HG03565 (cell line): ENCODE measurements around the gene TRIM7.
"Not testable (repeated sequence)": the region's sequence is repeated elsewhere in the genome, so short reads cannot be mapped to it uniquely, and the experiment has no call there.

Experiments used
- ATAC-seq: cut with Tn5 transposase; IDR thresholded peaks from one replicate; pipeline ENCODE4 v1.9.1; 2021; ENCODE audit warnings: mild to moderate bottlenecking, moderate library complexity; ENCODE audit not compliant: unreplicated experiment

Gene TRIM7

DNA sequence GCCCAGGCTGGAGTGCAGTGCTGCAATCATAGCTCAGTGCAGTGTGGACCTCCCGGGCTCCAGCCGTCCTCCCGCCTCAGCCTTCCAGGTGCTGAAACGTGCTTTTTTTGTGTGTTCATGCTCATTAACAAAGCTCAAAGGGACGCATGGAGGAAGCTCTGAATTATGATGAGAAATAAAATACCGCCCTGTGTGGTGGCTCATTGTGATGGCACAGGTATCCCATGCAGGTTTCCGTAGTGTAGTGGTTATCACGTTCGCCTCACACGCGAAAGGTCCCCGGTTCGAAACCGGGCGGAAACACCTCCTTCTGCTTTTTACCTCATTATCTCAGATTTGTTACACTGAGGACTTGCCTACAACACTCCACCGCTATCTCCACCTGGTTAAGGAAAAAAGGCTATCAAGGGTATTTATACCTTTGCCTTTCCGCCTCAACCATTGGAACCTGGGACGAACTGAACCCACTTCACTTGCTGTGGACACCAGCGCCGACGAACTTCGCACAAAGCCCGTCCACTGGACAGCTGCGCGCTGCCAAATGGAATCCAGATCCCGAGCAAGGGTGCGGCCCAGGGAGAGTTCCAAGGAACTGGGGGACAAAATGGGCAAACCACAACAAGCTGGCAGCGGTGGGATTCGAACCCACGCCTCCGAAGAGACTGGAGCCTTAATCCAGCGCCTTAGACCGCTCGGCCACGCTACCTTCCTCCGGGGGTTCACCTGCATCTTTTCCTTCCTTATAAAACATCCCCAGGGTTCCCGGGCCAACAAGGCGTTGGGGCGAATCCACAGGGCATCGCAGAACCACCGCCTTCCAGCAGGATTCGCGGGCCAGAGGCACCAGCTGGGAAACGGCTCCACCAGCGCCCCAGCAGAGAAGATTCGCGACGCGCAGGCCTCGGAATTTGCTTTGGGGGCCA lies 31.3 kb downstream of the TRIM7 start:
- no peak for ATAC-seq

- ATAC-seq = no peak
Measured at GRCh38 chr5:181173027-181173419, 32.0 kb downstream of the TRIM7 start.

DNA sequence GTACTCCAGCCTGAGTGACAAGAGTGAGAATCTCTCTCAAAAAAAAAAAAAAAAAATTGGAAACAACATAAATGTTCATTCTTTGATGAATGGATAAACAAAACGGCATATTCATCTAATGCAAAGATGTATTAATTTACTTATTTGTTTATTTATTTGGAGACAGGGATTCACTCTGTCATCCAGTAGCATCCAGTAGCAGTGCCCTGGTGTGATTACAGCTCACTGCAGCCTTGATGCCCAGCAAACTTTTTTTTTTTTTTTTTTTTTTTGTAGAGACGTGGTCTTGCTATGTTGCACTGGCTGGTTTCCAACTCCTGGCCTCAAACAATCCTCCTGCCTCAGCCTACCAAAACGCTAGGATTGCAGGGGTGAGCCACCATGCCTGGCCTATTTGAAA lies 33.2 kb downstream of the TRIM7 start:
- no peak for ATAC-seq

GRCh38 chr5:181170996-181171395 lies 34.0 kb downstream of the TRIM7 start:
- no peak for ATAC-seq

DNA sequence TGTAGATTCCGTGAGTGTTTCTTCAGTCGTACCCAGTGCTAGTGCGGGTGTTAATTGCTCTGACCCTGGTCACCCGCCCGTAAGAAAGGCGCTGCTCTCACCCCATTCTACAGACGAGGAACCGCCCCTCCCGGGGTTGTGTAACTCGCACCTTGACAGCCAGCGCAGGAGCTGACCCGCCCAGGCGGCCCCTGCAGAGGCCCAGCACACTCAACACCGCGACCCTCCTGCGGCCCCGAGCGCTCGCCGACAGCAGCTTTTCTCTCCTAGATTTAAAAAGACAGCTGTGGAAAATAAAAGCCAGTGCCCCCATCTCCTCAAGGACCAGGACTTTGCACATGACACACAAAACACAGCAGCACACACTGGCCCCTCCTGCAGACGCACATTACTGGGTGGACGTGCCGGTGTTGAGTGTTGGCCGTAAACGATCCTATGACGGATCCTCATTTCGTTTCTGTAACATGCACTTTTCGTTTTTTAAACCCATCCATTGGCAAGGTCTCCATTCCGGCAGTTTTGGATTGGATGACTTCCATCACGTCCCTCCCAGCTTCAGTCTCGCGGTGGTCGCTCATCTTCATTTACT lies 34.7 kb downstream of the TRIM7 start:
- no peak for ATAC-seq

GRCh38 chr5:181169459-181170236 lies 35.3 kb downstream of the TRIM7 start:
- not testable (repeated sequence) for ATAC-seq

- ATAC-seq = no peak
Measured at GRCh38 chr5:181168595-181169118, 36.3 kb downstream of the TRIM7 start.

GRCh38 chr5:181167814-181168488 lies 37.0 kb downstream of the TRIM7 start:
- no peak for ATAC-seq

- ATAC-seq = no peak
Measured at GRCh38 chr5:181166812-181167733, 37.9 kb downstream of the TRIM7 start.

- ATAC-seq = no peak
Measured at GRCh38 chr5:181164076-181164952, 40.7 kb downstream of the TRIM7 start.

- no peak for ATAC-seq
Measured at GRCh38 chr5:181163487-181164075, 41.4 kb downstream of the TRIM7 start.

DNA sequence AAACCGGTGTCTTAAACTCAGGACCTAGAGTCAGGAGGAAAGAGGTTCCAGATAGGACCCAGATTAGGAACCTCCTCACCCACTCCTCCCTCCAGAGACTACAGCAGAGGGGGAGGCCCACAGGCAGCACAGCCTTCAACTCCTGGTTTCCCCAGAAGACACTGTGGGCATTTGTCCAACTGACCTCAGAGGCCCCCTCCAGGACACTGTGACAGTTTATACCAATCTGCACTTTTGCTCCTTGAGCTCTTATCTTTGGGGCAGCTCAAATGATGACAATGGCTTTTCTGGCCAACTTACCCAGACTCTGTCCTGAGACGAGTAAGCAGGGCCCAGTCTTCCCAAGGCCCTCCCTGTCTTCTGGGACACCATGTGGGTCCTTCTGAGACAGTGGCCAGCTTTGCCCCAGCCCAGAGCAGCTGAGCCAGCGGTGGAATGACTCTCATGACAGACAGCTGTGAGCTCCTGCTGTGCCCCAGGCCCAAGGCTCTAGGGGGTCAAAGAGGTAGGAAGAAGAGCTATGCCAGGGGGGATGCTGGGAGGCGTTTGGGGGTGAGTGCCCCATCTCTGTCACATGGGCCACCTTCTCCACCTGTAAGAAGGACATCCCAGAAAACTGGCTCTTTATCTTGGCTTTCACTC lies 43.3 kb downstream of the TRIM7 start:
- ATAC-seq = no peak

DNA sequence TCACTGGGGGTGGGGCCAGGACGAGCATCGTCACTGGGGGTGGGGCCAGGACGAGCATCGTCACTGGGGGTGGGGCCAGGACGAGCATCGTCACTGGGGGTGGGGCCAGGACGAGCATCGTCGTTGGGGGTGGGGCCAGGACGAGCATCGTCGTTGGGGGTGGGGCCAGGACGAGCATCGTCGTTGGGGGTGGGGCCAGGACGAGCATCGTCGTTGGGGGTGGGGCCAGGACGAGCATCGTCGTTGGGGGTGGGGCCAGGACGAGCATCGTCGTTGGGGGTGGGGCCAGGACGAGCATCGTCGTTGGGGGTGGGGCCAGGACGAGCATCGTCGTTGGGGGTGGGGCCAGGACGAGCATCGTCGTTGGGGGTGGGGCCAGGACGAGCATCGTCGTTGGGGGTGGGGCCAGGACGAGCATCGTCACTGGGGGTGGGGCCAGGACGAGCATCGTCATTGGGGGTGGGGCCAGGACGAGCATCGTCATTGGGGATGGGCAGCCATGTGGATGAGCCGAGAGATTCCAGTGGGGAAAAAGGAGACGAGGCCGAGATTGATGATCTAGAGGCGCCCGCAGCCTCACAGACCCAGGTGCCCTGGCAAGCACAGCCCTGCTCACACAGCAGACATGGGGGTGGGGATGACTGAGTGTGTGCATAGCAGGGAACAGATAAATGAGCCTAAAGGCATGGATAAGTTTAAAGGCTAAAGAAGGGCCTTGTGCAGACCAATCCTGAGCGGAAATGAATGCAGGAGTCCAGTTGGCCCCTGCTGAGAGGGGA lies 44.1 kb downstream of the TRIM7 start:
- not testable (repeated sequence) for ATAC-seq

DNA sequence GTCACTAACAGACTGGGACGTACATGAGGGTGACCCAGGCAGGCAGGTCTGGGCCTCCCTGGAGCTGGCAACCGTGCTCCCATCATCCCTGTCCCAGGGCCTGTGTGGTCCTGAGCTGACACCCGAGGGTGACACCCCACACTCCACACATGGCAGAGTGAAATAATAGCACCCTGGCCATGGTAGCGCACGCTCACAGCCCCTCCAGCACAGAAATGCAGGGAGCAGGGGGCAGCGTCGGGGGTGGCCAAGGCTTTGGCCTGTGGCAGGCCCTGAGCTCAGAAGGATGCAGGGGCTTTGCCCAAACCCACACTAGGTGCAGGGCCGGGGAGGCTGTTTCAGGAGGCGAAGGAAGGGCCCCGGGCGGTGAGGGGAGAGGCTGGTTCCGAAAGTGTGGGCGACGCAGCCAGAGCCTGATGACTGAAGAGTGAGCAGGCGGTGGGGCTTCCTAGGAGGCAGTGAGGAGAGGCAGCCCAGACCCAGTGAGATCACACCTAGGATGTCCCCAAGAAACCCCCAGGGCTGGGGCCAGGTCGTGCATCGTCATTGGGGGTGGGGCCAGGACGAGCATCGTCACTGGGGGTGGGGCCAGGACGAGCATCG lies 44.7 kb downstream of the TRIM7 start:
- ATAC-seq = no peak

GRCh38 chr5:181159286-181160151 lies 45.5 kb downstream of the TRIM7 start:
- ATAC-seq = peak; percentile 53

- ATAC-seq = no peak
Measured at GRCh38 chr5:181158869-181159268, 46.1 kb downstream of the TRIM7 start.
